Measurements from ENCODE around the gene OLFML1.

Gene OLFML1

GRCh38 chr11:7484131-7484530, 1.2 kb upstream of the OLFML1 start:
- peak; percentile 63 for DNase-seq

- peak; percentile 95 for DNase-seq
Observed at GRCh38 chr11:7484645-7485044, 661 bp upstream of the OLFML1 start.

GRCh38 chr11:7486098-7486780, 933 bp downstream of the OLFML1 start:
- DNase-seq, result no peak

- DNase-seq, result peak; percentile 18
Observed at GRCh38 chr11:7486781-7487140, 1.5 kb downstream of the OLFML1 start.

GRCh38 chr11:7487360-7487759, 2.1 kb downstream of the OLFML1 start:
- DNase-seq, result no peak

- DNase-seq, result no peak
Observed at GRCh38 chr11:7488681-7489080, 3.4 kb downstream of the OLFML1 start.

GRCh38 chr11:7489376-7489775, 4.1 kb downstream of the OLFML1 start:
- no peak for DNase-seq

GRCh38 chr11:7490054-7490453, 4.7 kb downstream of the OLFML1 start:
- peak; percentile 85 for DNase-seq

GRCh38 chr11:7490535-7490934, 5.2 kb downstream of the OLFML1 start:
- peak; percentile 48 for DNase-seq

- DNase-seq, result no peak
Observed at GRCh38 chr11:7492253-7492652, 6.9 kb downstream of the OLFML1 start.

- no peak for DNase-seq
Observed at GRCh38 chr11:7493670-7494069, 8.4 kb downstream of the OLFML1 start.

- no peak for DNase-seq
Observed at GRCh38 chr11:7494086-7494745, 8.9 kb downstream of the OLFML1 start.

- no peak for DNase-seq
Observed at GRCh38 chr11:7495882-7496551, 10.7 kb downstream of the OLFML1 start.

- no peak for DNase-seq
Observed at GRCh38 chr11:7498193-7498592, 12.9 kb downstream of the OLFML1 start.

GRCh38 chr11:7499081-7499480, 13.8 kb downstream of the OLFML1 start:
- DNase-seq, result no peak

- DNase-seq, result no peak
Observed at GRCh38 chr11:7500251-7500650, 14.9 kb downstream of the OLFML1 start.

GRCh38 chr11:7501251-7501650, 15.9 kb downstream of the OLFML1 start:
- DNase-seq, result no peak

- DNase-seq, result no peak
Observed at GRCh38 chr11:7501894-7502293, 16.6 kb downstream of the OLFML1 start.

- no peak for DNase-seq
Observed at GRCh38 chr11:7506243-7506642, 20.9 kb downstream of the OLFML1 start.

GRCh38 chr11:7508087-7508486, 22.8 kb downstream of the OLFML1 start:
- no peak for DNase-seq

GRCh38 chr11:7509966-7510365, 24.7 kb downstream of the OLFML1 start:
- DNase-seq, result no peak

GRCh38 chr11:7511401-7511800, 26.1 kb downstream of the OLFML1 start:
- DNase-seq, result no peak

- no peak for DNase-seq
Observed at GRCh38 chr11:7512525-7513233, 27.4 kb downstream of the OLFML1 start.

All from NCI-H226 (cell line).